ENCODE data around the gene OR2T4. TPM values are rescaled to one million over a fixed set of nuclear protein-coding genes. Genes with fewer than 3 reads are reported as not detected.

Gene OR2T4
- not detected for total RNA-seq
- polyA plus RNA-seq, result not detected
- long read RNA-seq, donor 1, result 0 reads
- long read RNA-seq, donor 2, result 0 reads
- long read RNA-seq, donor 3, result 0 reads
- long read RNA-seq, donor 4, result 0 reads
- long read RNA-seq, donor 5, result 0 reads
- long read RNA-seq, donor 6, result 0 reads
- long read RNA-seq, donor 7, result 0 reads
- long read RNA-seq, donor 8, result 0 reads
- long read RNA-seq, donor 9, result 0 reads
- long read RNA-seq, donor 10, result 0 reads

DNA sequence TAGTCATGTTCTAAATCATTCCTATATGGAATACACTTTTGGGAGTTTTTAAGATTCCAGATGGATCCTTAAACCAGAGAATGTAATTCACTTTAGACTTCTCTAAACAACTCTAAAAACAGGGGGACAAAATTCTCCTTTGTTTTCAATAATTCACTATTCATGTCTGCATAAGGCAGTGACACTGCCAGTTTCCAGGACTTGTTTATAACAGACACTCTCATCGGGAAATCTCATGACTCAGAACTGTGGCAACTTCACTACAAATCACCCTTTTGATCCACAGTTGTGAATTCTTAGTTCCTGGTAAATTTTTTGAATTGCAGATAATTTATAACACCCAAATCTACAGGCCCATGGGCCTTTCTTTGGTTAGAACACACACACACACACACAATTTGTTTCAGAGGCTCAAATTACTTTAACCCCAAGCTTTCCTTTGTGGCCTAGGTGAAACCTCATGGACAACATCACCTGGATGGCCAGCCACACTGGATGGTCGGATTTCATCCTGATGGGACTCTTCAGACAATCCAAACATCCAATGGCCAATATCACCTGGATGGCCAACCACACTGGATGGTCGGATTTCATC, at the start of gene OR2T4:
Gene OR2T4 (plus strand): TSS at position 545 of the 595 bp plus-strand sequence. CDS start 0 bp downstream, at position 545.
- 36 to 56% (median 44%) methylated on average over 3 of the region's 3 CpGs for WGBS, 5 donors
- DNase-seq, result no peak
- no peak within 1 kb of the TSS for H3K4me3 ChIP-seq
- no peaks in the 10 kb centered on the region for H3K36me3 ChIP-seq
- intact Hi-C loops (cut with DNase I; ENCODE audit: low total_unique reads), result no loop called here
- TF ChIP-seq CTCF (IDR thresholded peaks at IDR 0.05) (no peak), EP300 (IDR thresholded peaks at IDR 0.05) (no peak), POLR2A (IDR thresholded peaks at IDR 0.05) (no peak), POLR2AphosphoS5 (IDR thresholded peaks at IDR 0.05) (no peak)
- no peak within 1 kb of the TSS for H3K27ac ChIP-seq
- H3K27me3 ChIP-seq, result no peaks in the 10 kb centered on the region
- H3K4me1 ChIP-seq, result no peaks in the 10 kb centered on the region
- H3K9me3 ChIP-seq, result peaks cover 0 to 6% (median 6%) of the 10 kb centered on the region in 4 donors

DNA sequence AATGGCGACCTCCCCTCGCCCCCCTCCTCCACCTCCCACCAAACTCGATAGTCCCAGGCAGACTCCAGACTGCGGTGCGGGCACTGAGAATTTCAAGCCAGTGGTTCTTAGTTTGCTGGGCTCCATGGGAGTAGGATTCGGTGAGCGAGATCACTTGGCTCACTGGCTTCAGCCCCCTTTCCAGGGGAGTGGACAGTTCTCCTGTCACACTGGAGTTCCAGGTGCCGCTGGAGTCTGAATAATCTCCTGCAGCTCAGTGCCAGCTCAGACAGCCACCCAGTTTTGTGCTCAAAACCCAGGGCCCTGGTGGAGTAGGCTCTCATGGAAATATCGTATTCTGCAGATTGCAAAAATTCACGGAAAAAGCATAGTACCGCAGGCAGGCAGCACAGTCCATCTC, 44.7 kb upstream of the OR2T4 start:
- intact Hi-C loops (cut with DNase I; ENCODE audit: low total_unique reads), result no loop called here
- Histone ChIP-seq H3K27ac (no peak overlapping the region), H3K4me3 (no peak overlapping the region), H3K9me3 (peaks cover 0 to 28% (median 16%) of the 10 kb centered on the region in 4 donors), H3K27me3 (peaks cover 0 to 4% (median 0%) of the 10 kb centered on the region in 3 donors), H3K4me1 (no peaks in the 10 kb centered on the region), H3K36me3 (no peaks in the 10 kb centered on the region)
- 75 to 90% (median 89%) methylated on average over 10 to 11 of the region's 11 CpGs for WGBS, 5 donors
- TF ChIP-seq EP300 (IDR thresholded peaks at IDR 0.05) (no peak), POLR2AphosphoS5 (IDR thresholded peaks at IDR 0.05) (no peak), CTCF (IDR thresholded peaks at IDR 0.05) (no peak), POLR2A (IDR thresholded peaks at IDR 0.05) (no peak)
- DNase-seq, result no peak

DNA sequence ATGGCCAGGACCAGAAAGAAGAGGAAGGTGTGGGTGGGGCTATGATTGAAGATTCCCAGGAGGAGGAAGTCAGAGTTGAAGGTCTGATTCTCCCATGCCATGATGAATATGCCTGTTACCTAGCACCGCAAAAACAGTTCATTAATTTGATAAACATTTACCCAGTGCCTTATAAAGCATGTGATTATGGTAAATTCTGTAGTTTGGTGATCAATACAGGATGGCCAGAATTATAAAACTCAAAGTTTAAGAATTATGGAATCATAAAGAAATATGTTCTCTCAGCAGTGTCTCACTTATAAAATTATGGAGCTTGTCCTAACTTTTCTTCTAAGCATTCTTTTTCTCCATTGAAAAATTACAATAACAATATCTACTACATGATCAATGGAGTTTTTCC, 37.0 kb upstream of the OR2T4 start, which contains the start of gene OR2M7:
Gene OR2M7 (minus strand): TSS at position 101 of the 400 bp plus-strand sequence. CDS start 0 bp downstream, at position 101.
- intact Hi-C loops (cut with DNase I; ENCODE audit: low total_unique reads), result no loop called here
- TF ChIP-seq POLR2A (IDR thresholded peaks at IDR 0.05) (no peak), CTCF (IDR thresholded peaks at IDR 0.05) (no peak), POLR2AphosphoS5 (IDR thresholded peaks at IDR 0.05) (no peak), EP300 (IDR thresholded peaks at IDR 0.05) (no peak)
- 86 to 96% (median 90%) methylated on average over 1 of the region's 1 CpG for WGBS, 5 donors
- no peaks in the 10 kb centered on the region for H3K9me3 ChIP-seq
- no peak within 1 kb of the TSS for H3K27ac ChIP-seq
- no peaks in the 10 kb centered on the region for H3K36me3 ChIP-seq
- DNase-seq, result no peak
- no peaks in the 10 kb centered on the region for H3K27me3 ChIP-seq
- H3K4me3 ChIP-seq, result no peak within 1 kb of the TSS
- H3K4me1 ChIP-seq, result no peaks in the 10 kb centered on the region

- intact Hi-C loops (cut with DNase I; ENCODE audit: low total_unique reads), result no loop called here
- Histone ChIP-seq H3K27me3 (no peaks in the 10 kb centered on the region), H3K4me3 (no peak overlapping the region), H3K36me3 (no peaks in the 10 kb centered on the region), H3K9me3 (no peaks in the 10 kb centered on the region), H3K4me1 (no peaks in the 10 kb centered on the region), H3K27ac (no peak overlapping the region)
- 42 to 56% (median 50%) methylated on average over 3 of the region's 3 CpGs for WGBS, 5 donors
- no peak for TF ChIP-seq POLR2AphosphoS5 (IDR thresholded peaks at IDR 0.05)
- TF ChIP-seq POLR2A (IDR thresholded peaks at IDR 0.05), result no peak
- no peak for TF ChIP-seq CTCF (IDR thresholded peaks at IDR 0.05)
- no peak for TF ChIP-seq EP300 (IDR thresholded peaks at IDR 0.05)
- no peak for DNase-seq
Observed at GRCh38 chr1:248343451-248343850, 18.0 kb upstream of the OR2T4 start.
